GM23338 (cell line): ENCODE data around the gene GAPT. TPM values are rescaled to one million over a fixed set of nuclear protein-coding genes. Genes with fewer than 3 reads are reported as not detected.

Source experiments
- ATAC-seq: fragments of 200-7000 bp; cut with Tn5 transposase; 3 replicates; pipeline ENCODE4 v1.9.1; 2020
- DNase-seq: peaks from one replicate; pipeline ENCODE4 v3.0.0-alpha.2; 2015; ENCODE audit warnings: low spot score
- H2AFZ ChIP-seq: fragments of 200-600 bp; sonication (generic); 2 replicates; pipeline ENCODE4 v1.8.0; 2016; ENCODE audit warnings: antibody characterized with exemption, mild to moderate bottlenecking, moderate library complexity
- H3F3A ChIP-seq: fragments of 200-600 bp; sonication (generic); replicated peaks from 2 replicates; pipeline ENCODE4 v1.8.0; 2017; ENCODE audit warnings: antibody characterized with exemption, mixed run types, low read depth
- H3K27ac ChIP-seq: fragments of 200-600 bp; sonication (generic); 2 replicates; pipeline ENCODE4 v1.6.1; 2016; ENCODE audit warnings: low read depth
- H3K27me3 ChIP-seq: fragments of 200-600 bp; sonication (generic); 2 replicates; pipeline ENCODE4 v1.8.0; 2016; ENCODE audit warnings: mild to moderate bottlenecking, mixed run types, moderate library complexity; ENCODE audit not compliant: insufficient read depth
- H3K36me3 ChIP-seq: fragments of 200-600 bp; sonication (generic); 2 replicates; pipeline ENCODE4 v1.8.0; 2016; ENCODE audit warnings: mild to moderate bottlenecking; ENCODE audit not compliant: insufficient read depth
- H3K4me1 ChIP-seq: fragments of 200-600 bp; sonication (generic); 2 replicates; pipeline ENCODE4 v1.8.0; 2016; ENCODE audit warnings: mild to moderate bottlenecking, moderate library complexity; ENCODE audit not compliant: insufficient read depth
- H3K4me2 ChIP-seq: fragments of 200-600 bp; sonication (generic); 2 replicates; pipeline ENCODE4 v1.7.1; 2017; ENCODE audit warnings: mixed run types
- H3K4me3 ChIP-seq: fragments of 200-600 bp; sonication (generic); 2 replicates; pipeline ENCODE4 v1.6.1; 2016; ENCODE audit warnings: mixed run types
- H3K79me2 ChIP-seq: fragments of 200-600 bp; sonication (generic); replicated peaks from 2 replicates; pipeline ENCODE4 v1.8.0; 2017; ENCODE audit warnings: mild to moderate bottlenecking; ENCODE audit not compliant: insufficient read depth
- H3K9me2 ChIP-seq: fragments of 200-600 bp; sonication (generic); 2 replicates; pipeline ENCODE4 v1.8.0; 2017; ENCODE audit not compliant: insufficient read depth
- H4K20me1 ChIP-seq: fragments of 200-600 bp; sonication (generic); replicated peaks from 2 replicates; pipeline ENCODE4 v1.8.0; 2017; ENCODE audit warnings: mild to moderate bottlenecking; ENCODE audit not compliant: insufficient read depth
- H3K27ac Mint-ChIP-seq: 2 replicates; pipeline ENCODE4 v1.8.0; 2020; ENCODE audit warnings: inconsistent platforms, mild to moderate bottlenecking, moderate library complexity, mixed read lengths
- H3K27me3 Mint-ChIP-seq: 3 replicates; pipeline ENCODE4 v1.8.0; 2022; ENCODE audit warnings: low read depth, mild to moderate bottlenecking, moderate library complexity, mixed read lengths, inconsistent platforms; ENCODE audit not compliant: insufficient read depth, poor library complexity
- H3K36me3 Mint-ChIP-seq: 3 replicates; pipeline ENCODE4 v1.8.0; 2021; ENCODE audit warnings: low read depth, mild to moderate bottlenecking, inconsistent platforms, moderate library complexity, mixed read lengths
- H3K4me1 Mint-ChIP-seq: 3 replicates; pipeline ENCODE4 v1.8.0; 2020; ENCODE audit warnings: mild to moderate bottlenecking, inconsistent platforms, mixed read lengths
- H3K4me3 Mint-ChIP-seq: 3 replicates; pipeline ENCODE4 v1.8.0; 2021; ENCODE audit warnings: moderate library complexity, mild to moderate bottlenecking, inconsistent platforms, mixed read lengths
- H3K9me3 Mint-ChIP-seq: 3 replicates; pipeline ENCODE4 v1.8.0; 2020; ENCODE audit warnings: moderate library complexity, mild to moderate bottlenecking, inconsistent platforms, mixed read lengths
- CREB1 ChIP-seq: fragments of 250-450 bp; sonication (Bioruptor Pico); IDR thresholded peaks from 2 replicates; pipeline ENCODE4 v1.5.0; 2020; ENCODE audit warnings: low read depth, mild to moderate bottlenecking, moderate library complexity
- CTCF ChIP-seq, 2 experiments: fragments of 200-600 bp in 1 of 2; sonication (generic) in 1 of 2; conservative IDR thresholded peaks; 2 replicates each; pipeline versions ENCODE4 v1.5.1 to v1.6.1; 2016 to 2017; ENCODE audit warnings: antibody characterized with exemption in 2 of 2, low read depth in 2 of 2, mild to moderate bottlenecking in 2 of 2, moderate library complexity in 1 of 2
- EZH2 ChIP-seq: fragments of 200-600 bp; sonication (generic); IDR thresholded peaks from one replicate; pipeline ENCODE4 v1.8.0; 2017; ENCODE audit warnings: antibody characterized with exemption, mild to moderate bottlenecking, low read depth; ENCODE audit not compliant: unreplicated experiment
- EZH2phosphoT487 ChIP-seq: fragments of 200-600 bp; sonication (generic); IDR thresholded peaks from one replicate; pipeline ENCODE4 v1.8.1; 2018; ENCODE audit warnings: antibody characterized with exemption; ENCODE audit not compliant: unreplicated experiment
- JUNB ChIP-seq: IDR thresholded peaks from one replicate; pipeline ENCODE4 v1.6.1; 2016; ENCODE audit warnings: antibody characterized with exemption; ENCODE audit not compliant: unreplicated experiment
- NANOG ChIP-seq: IDR thresholded peaks from 2 replicates; pipeline ENCODE4 v1.6.1; 2016; ENCODE audit warnings: antibody characterized with exemption, borderline replicate concordance
- POLR2AphosphoS5 ChIP-seq: IDR thresholded peaks from 2 replicates; pipeline ENCODE4 v1.6.1; 2016; ENCODE audit warnings: antibody characterized with exemption, low read depth
- REST ChIP-seq: IDR thresholded peaks from one replicate; pipeline ENCODE4 v1.6.1; 2018; ENCODE audit warnings: antibody characterized with exemption; ENCODE audit not compliant: unreplicated experiment
- STAT1 ChIP-seq: IDR thresholded peaks from one replicate; pipeline ENCODE4 v1.6.1; 2016; ENCODE audit warnings: antibody characterized with exemption; ENCODE audit not compliant: unreplicated experiment
- ZNF114 ChIP-seq: fragments of 250-450 bp; sonication (Bioruptor Pico); IDR thresholded peaks from 2 replicates; pipeline ENCODE4 v1.5.0; 2020; ENCODE audit warnings: mild to moderate bottlenecking, moderate library complexity
- ZNF331 ChIP-seq: fragments of 250-450 bp; sonication (Bioruptor Pico); IDR thresholded peaks from 2 replicates; pipeline ENCODE4 v1.5.0; 2020; ENCODE audit warnings: low read depth, mild to moderate bottlenecking, moderate library complexity
- ZNF462 ChIP-seq: fragments of 250-450 bp; sonication (Bioruptor Pico); IDR thresholded peaks from 2 replicates; pipeline ENCODE4 v1.5.0; 2020; ENCODE audit warnings: mild to moderate bottlenecking, moderate library complexity
- polyA plus RNA-seq: library from polyadenylated mRNA; unstranded; fragments of >200 nt; fragmentation: Nextera tagmentation; extraction: Ambion mirVana; gene quantifications from 2 replicates; pipeline ENCODE4 v1.2.1, GENCODE V29; 2016
- total RNA-seq: library from RNA; depleted of rRNA; stranded (reverse); fragments of >200 nt; shearing (Covaris generic); gene quantifications from 2 replicates; pipeline ENCODE4 v1.2.3, GENCODE V29; 2014
- TF ChIP-seq, protein P1 (sequence below): IDR thresholded peaks from 2 replicates; pipeline ENCODE4 v1.6.1; 2016; ENCODE audit warnings: antibody characterized with exemption

The GAPT gene
- total and polyA plus RNA-seq, 2 experiments from 2014 or later, result not detected

DNA sequence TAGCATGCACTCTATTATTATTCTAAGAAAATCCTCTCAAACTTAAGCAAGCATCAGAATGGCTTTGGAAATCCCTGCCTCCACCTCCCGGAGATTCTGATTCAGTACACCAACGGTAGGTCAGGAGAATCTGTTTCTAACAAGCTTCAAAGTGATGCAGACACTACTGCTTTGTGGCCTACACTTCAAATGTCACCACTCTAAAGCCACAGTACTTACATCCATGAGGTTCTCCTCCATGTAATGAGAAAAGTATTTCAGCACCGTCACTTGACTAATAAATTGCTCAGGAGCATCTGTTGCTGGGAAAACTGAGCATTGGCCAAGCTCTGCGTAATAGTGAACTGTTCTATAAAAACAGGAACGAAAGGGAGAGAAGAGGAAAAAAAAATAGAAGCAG lies 36.2 kb upstream of the GAPT start:
- TF ChIP-seq ZNF114 (CRISPR knock-in tag), result no peak
- TF ChIP-seq CTCF (conservative IDR thresholded peaks at IDR 0.05; ENCODE audit: low read depth in 2 of 2), result no peak
- TF ChIP-seq, protein P1, sequence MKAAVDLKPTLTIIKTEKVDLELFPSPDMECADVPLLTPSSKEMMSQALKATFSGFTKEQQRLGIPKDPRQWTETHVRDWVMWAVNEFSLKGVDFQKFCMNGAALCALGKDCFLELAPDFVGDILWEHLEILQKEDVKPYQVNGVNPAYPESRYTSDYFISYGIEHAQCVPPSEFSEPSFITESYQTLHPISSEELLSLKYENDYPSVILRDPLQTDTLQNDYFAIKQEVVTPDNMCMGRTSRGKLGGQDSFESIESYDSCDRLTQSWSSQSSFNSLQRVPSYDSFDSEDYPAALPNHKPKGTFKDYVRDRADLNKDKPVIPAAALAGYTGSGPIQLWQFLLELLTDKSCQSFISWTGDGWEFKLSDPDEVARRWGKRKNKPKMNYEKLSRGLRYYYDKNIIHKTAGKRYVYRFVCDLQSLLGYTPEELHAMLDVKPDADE, result no peak
- no peak for TF ChIP-seq EZH2phosphoT487
- TF ChIP-seq POLR2AphosphoS5, result no peak
- TF ChIP-seq CREB1 (CRISPR knock-in tag), result no peak
- no peak for TF ChIP-seq EZH2
- TF ChIP-seq NANOG, result no peak
- TF ChIP-seq ZNF462 (CRISPR knock-in tag), result no peak
- TF ChIP-seq STAT1, result no peak
- TF ChIP-seq ZNF331 (CRISPR knock-in tag), result no peak
- TF ChIP-seq REST, result no peak
- no peak for TF ChIP-seq JUNB
- no peak for ATAC-seq
- peaks cover 9% of the 10 kb centered on the region; the same call in 1 of the 2 replicates for H3K79me2 ChIP-seq

More for the DNA sequence above, 36.2 kb upstream of the GAPT start:
- H3K36me3 ChIP-seq, result peaks cover 47% of the 10 kb centered on the region
- no peak overlapping the region for H2AFZ ChIP-seq
- H3K9me2 ChIP-seq, result no peaks in the 10 kb centered on the region
- H3K4me1 Mint-ChIP-seq, result peaks cover 10% of the 10 kb centered on the region
- H4K20me1 ChIP-seq, result no peaks in the 10 kb centered on the region; the same call in 1 of the 2 replicates
- H3K9me3 Mint-ChIP-seq, result no peaks in the 10 kb centered on the region
- DNase-seq, result no peak
- H3K36me3 Mint-ChIP-seq, result peaks cover 54% of the 10 kb centered on the region
- no peak overlapping the region for H3K4me2 ChIP-seq
- peaks cover 8% of the 10 kb centered on the region for H3K27me3 Mint-ChIP-seq
- H3K27ac Mint-ChIP-seq, result no peak overlapping the region
- H3K27ac ChIP-seq, result no peak overlapping the region
- H3K4me3 Mint-ChIP-seq, result no peak overlapping the region
- no peak overlapping the region for H3K4me3 ChIP-seq
- peaks cover 7% of the 10 kb centered on the region; the same call in 1 of the 2 replicates for H3K4me1 ChIP-seq
- no peaks in the 10 kb centered on the region for H3F3A ChIP-seq
- peaks cover 8% of the 10 kb centered on the region for H3K27me3 ChIP-seq
